Measurements from ENCODE around the gene RNF220.

GRCh38 chr1:44631333-44631646, 226.2 kb downstream of the RNF220 start:
- TF ChIP-seq TAF1 (IDR thresholded peaks at IDR 0.05; ENCODE audit: low read depth) (no peak), EP300 (conservative IDR thresholded peaks at IDR 0.05; ENCODE audit: poor library complexity, severe bottlenecking) (no peak), CTCF (IDR thresholded peaks at IDR 0.05; ENCODE audit: poor library complexity, severe bottlenecking) (no peak), EZH2 (IDR thresholded peaks at IDR 0.05; ENCODE audit: borderline replicate concordance, insufficient read depth, low read length, poor library complexity, severe bottlenecking) (no peak), POLR2AphosphoS5 (IDR thresholded peaks at IDR 0.05) (no peak), RAD21 (conservative IDR thresholded peaks at IDR 0.05) (no peak)
